Amniotic epithelial cell (primary cell): ENCODE results near the gene TEX261.
"Not testable (repeated sequence)": the region's sequence is repeated elsewhere in the genome, so short reads cannot be mapped to it uniquely, and the experiment has no call there.

Experiments used
- DNase-seq: peaks from one replicate; pipeline ENCODE4 v3.0.0-alpha.2; 2010; ENCODE audit warnings: low read depth

The TEX261 gene

DNA sequence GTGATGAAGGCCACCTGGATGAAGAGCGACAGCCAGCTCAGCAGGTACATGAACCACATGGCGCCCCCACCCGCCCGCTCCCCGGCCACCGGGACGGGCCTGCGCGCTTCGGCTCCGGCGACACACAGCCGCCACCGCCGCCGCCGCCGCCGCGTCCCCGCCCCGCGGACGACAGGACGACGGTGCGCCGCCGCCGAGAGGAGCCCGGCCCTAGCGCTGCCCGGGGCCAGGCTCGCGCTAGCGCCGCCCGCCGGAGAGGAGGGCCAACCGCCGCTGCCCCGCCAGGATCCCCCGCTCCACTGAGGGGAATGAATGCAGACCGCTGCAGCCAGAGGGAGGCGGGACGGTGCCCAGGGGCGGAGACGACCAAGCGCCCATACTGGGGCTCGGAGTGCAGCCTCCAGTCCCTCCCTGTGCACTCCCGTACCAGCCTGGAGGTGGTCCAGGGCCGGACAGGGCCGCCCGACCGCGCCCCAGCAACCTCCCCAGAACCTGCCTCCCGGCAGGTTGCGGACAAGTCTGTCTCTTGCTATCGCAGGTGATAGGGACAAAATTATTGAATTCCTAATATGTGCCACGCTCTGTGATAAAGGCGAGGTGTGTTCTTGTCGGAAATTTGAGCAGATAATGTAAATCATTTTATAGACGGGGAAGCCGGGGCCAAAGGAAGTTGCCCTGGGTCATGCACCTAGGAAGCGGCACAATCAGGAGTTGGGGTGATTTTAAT, at the start of gene TEX261:
TSS of gene TEX261 (minus strand) at position 175 of the 727 bp plus-strand sequence. CDS start at position 59, 116 bp downstream.
- DNase-seq: peak; percentile 70

DNA sequence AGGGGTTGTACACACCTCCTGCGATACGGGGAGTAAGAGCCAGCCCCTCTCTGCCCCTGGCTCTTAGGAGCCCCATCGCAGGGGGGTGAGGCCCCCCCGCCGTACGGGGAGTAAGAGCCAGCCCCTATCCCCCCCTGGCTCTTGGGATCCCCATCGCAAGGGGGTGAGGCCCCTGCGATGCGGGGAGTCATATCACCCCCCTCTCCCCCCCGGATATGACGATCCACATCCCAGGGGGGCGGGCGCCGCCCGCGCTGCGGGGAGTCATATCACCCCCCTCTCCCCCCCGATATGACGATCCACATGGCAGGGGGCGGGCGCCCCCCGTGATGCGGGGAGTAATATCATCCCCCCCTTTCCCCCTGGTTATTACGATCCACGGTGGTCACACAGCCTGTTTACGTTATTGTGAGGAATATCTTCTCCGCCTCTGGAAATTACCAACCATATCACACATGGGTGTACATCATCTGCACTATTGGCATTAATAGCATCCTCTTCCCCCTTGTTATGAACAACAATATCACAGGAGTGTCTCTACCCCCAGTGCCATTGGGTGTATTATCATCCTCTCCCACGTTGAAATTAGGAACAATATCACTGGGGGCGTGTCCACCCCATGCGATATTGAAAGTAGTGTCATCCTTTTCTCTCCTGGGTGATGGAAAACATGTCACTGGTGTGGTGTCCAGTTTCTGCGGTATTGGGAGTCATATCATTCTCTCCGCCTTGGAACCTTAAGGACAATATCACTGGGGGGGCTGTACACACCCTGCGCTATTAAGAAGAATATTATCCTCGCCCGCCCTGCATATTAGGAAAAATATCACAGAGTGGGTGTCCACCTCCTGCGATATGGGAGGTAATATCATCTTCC, 49.1 kb upstream of the TEX261 start:
- DNase-seq: no peak

- no peak for DNase-seq
Observed at GRCh38 chr2:71042287-71042686, 47.6 kb upstream of the TEX261 start.

GRCh38 chr2:71036296-71036695, 41.6 kb upstream of the TEX261 start:
- not testable (repeated sequence) for DNase-seq

DNA sequence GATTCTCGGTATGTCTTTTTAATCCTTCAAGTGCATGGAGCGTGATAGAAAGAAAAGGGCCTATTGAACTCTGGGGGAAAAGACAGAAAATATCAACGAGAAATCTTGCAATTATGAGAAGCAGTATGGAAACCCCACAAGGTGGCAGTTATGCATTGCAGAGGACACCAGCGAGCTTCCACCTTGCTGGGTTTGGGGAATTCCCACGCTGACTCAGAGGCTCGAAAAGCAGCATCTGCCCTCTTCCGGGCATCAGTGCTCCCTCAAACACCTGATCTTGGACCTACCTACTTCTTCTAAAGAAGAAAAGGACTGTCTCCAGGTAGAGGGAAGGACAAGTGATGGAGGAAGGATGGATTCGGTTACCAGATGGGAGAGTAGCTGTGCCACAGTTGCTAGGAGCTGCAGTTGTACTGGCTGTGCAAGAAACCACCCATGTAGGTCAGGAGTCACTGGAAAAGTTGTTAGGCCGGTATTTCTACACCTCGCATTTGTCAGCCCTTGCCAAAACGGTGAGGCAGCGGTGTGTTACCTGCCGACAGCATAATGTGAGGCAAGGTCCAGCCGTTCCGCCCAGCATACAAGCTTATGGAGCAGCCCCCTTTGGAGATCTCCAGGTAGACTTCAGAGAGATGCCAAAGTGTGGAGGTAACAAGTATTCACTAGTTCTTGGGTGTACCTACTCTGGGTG, 29.0 kb upstream of the TEX261 start:
- not testable (repeated sequence) for DNase-seq

- not testable (repeated sequence) for DNase-seq
Observed at GRCh38 chr2:71021394-71021793, 26.7 kb upstream of the TEX261 start.

GRCh38 chr2:71019989-71020388, 25.3 kb upstream of the TEX261 start:
- DNase-seq: not testable (repeated sequence)

GRCh38 chr2:71018625-71019024, 24.0 kb upstream of the TEX261 start:
- DNase-seq: no peak

DNA sequence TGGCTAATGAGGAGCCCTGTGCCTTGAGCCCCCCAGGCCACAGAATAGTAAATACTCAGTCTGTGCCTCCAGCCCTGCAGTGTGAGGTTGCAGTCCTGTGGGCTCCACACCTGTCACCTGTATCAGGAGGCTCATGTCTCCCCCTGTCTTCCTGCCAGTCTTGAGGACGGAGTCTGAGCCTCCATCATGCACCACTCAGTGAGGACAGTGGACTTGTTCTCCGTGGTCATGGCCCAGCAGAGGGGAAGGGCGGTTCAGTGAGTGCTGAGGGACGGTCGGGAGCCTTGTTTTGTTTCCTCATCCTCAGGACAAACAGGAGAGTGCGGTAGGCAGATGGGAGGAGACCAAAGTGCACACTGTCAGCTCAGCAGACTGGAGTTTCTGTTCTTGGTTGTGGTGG, 17.1 kb upstream of the TEX261 start:
- DNase-seq: not testable (repeated sequence)

DNA sequence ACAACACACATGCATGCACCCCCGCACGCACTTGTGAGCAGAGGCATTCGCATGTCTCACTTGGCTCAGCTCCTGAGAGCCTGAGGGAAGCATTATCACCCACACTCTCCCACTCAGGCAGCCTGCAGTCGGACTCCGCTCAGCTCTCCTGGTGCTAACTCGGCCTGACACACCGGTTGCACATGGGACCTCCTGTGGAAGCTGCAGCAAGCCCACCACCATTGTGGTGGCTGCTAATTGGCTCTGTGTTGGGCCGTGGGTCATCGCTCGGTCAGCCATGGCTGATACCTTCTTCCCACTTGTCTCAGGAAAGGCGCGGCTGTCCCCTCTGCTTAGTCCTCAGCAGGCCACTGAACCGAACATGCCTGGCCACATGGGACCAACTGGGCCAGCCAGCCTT, 13.7 kb upstream of the TEX261 start:
- DNase-seq: no peak

DNA sequence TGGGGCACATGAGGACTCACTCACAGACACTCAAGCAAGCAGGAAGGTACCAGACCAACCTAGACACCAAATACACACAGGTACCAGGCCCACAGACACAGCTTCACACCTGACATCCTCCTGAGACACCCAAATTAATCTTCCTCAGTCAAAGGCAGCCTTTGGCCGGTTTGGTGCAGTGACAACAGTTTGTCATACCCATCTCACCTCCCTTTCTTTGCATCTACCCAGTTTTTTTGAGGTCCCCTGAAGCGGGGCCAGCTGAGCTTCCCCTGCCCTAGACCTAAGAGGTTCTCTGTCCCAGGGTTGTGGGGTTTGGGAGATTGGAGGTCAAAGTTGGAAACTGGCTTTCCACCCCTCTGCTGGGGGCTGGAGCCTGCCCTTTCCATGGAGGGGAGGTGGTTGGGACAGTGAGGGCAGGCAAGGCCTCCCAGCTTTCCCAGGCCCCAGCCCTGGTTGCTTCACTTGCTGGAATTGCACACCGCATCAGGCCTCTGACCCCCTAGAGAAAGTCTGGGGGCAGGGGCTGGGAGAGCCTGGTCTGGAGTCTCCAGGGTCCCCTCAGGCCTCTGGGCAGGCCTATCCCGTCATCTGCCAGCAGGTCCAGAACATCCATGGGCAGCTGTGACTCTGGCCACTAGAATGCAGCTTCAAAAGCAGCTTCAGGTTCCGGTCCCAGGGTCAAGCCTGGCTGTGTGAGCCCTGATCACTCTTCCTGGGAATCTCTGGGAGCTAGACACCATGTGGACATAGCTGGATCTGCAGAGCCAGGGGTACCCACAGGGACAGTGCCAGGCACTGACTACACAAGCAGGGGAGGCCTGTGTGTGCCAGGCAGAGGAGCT, 12.5 kb upstream of the TEX261 start:
- DNase-seq: no peak

DNA sequence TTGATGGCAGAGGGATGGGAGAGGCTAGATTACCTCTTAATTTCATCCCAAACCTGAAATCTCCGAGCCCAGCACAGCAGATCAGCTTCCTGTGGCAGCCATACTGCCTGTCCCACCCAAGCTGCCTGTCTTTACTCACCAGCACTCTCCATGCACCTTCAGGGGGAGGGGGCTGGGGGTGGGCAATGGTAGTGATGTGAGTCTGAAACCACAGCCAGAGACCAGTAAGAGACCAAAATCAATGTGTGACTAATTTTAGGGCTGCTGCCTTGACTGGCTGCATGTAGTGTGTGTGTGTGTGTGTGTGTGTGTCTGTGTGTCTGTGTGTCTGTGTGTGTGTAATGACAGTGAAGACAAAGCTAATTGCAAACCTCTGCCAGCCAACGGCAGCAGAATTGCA, 11.7 kb upstream of the TEX261 start:
- DNase-seq: no peak

- DNase-seq: no peak
Observed at GRCh38 chr2:71005271-71006202, 10.9 kb upstream of the TEX261 start.

GRCh38 chr2:71004857-71005256, 10.2 kb upstream of the TEX261 start:
- no peak for DNase-seq

- DNase-seq: no peak
Observed at GRCh38 chr2:71003966-71004755, 9.5 kb upstream of the TEX261 start.

DNA sequence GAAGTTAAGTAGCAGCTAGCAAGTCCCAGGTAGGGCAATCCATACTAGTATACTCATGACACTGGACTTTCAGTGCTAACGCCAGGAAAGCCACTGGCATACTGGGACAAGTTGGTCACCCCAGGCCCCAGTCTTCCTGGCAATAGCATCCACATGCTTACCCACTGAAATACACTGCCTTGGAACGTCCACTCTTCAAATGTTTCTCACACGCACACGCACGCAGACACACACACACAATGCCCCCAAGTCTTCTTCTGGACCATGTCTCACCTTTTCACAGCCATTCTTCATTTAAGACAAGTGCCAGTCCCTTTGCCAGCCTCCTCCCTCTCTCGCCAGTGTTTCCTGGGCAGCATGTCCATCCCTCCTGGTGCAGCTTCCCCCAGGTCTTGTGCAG, 8.7 kb upstream of the TEX261 start:
- no peak for DNase-seq

DNA sequence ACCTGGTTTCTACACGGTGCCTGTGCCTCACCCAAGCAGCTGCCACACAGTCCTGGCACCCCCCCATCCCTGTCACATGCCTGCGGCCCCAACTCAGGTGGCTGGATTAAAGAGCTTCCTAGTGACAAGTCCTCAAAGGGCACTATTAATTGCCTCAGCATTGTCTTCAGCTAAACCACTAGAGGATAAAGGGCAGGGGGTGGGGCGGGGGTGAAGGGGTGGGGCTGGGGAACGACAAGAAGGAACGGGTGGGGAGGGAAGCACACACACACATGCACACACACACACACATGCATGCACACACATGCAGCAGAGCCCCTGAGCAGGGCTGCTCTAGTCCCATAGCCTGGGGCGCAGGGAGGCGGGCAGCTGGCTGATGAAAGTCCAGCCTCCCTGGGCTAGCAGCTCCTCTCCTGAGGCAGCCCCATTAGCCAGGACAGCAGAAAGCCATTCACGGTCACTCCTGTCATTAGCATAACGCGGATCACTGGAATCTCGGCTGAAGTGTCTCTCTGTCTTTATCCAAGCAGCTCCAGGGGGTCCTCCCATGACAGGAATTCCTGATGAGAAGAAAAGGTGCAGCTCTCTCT, 7.4 kb upstream of the TEX261 start:
- no peak for DNase-seq

- no peak for DNase-seq
Observed at GRCh38 chr2:71001592-71001927, 6.9 kb upstream of the TEX261 start.

GRCh38 chr2:71000780-71001591, 6.3 kb upstream of the TEX261 start:
- peak; percentile 50 for DNase-seq
